Upper lobe of left lung (tissue), 6 donors: ENCODE measurements around the gene USP32. TPM values are rescaled to one million over a fixed set of nuclear protein-coding genes. Genes with fewer than 3 reads are reported as not detected.
"Not testable (repeated sequence)": the region's sequence is repeated elsewhere in the genome, so short reads cannot be mapped to it uniquely, and the experiment has no call there.

Source experiments
- ATAC-seq, 2 donors: fragments of 200-7000 bp; cut with Tn5 transposase; one replicate each; pipeline ENCODE4 v1.9.1; 2022; ENCODE audit warnings: mild to moderate bottlenecking in 2 of 2, moderate library complexity in 2 of 2; ENCODE audit not compliant: low FRiP score in 2 of 2
- DNase-seq, 2 donors: peaks; one replicate each; pipeline ENCODE4 v3.0.0-alpha.2; 2019 to 2020
- H3K27ac ChIP-seq, 4 donors: fragments of 200-600 bp; sonication (generic); one replicate each; pipeline ENCODE4 v1.5.1; 2016 to 2019
- H3K27me3 ChIP-seq, 4 donors: fragments of 200-600 bp; sonication (generic); one replicate each; pipeline ENCODE4 v1.5.1; 2017 to 2019
- H3K36me3 ChIP-seq, 4 donors: fragments of 200-600 bp; sonication (generic); one replicate each; pipeline ENCODE4 v1.5.1; 2016 to 2019
- H3K4me1 ChIP-seq, 4 donors: fragments of 200-600 bp; sonication (generic); one replicate each; pipeline ENCODE4 v1.5.1; 2018 to 2019
- H3K4me3 ChIP-seq, 4 donors: fragments of 200-600 bp; sonication (generic); one replicate each; pipeline ENCODE4 v1.5.1; 2017 to 2019; ENCODE audit warnings: mild to moderate bottlenecking in 2 of 4, moderate library complexity in 1 of 4
- H3K9me3 ChIP-seq, 4 donors: fragments of 200-600 bp; sonication (generic); one replicate each; pipeline ENCODE4 v1.5.1; 2018 to 2019
- CTCF ChIP-seq, 6 experiments: fragments of 450-650 bp in 4 of 6; fragments of 200-600 bp in 2 of 6; sonication (generic) in 2 of 6; IDR thresholded peaks; one replicate each; pipeline ENCODE4 v1.5.1; 2016 to 2019; ENCODE audit warnings: antibody characterized with exemption in 6 of 6
- EP300 ChIP-seq, 4 donors: sonication (generic); formaldehyde crosslinking; IDR thresholded peaks; one replicate each; pipeline ENCODE4 v1.5.1; 2017; ENCODE audit warnings: antibody characterized with exemption in 4 of 4, control low read depth in 2 of 4
- POLR2A ChIP-seq, 4 donors: fragments of 450-650 bp; IDR thresholded peaks; one replicate each; pipeline ENCODE4 v1.5.1; 2016 to 2017; ENCODE audit warnings: antibody characterized with exemption in 4 of 4, mild to moderate bottlenecking in 2 of 4
- POLR2AphosphoS5 ChIP-seq, 2 donors: sonication (generic); formaldehyde crosslinking; IDR thresholded peaks; one replicate each; pipeline ENCODE4 v1.5.1; 2017; ENCODE audit warnings: antibody characterized with exemption in 2 of 2
- WGBS, 2 donors: methylation state at CpG; one replicate each; pipeline ENCODE4 v1.1.5; 2017 to 2018; 5-methylcytosine and 5-hydroxymethylcytosine counted together
- total RNA-seq, 6 donors: library from RNA; depleted of rRNA in 4 of 6; stranded (reverse); fragments of >200 nt in 4 of 6; gene quantifications; one replicate each; pipeline versions ENCODE4 v1.1.0 to v1.2.1, GENCODE V29; 2016 to 2021
- donor health status: DM: no; HTN: no; CAD: no; lungs with moderate emphysema.
- donor health status: DM: no; HTN: yes; CAD: no; lungs with severe emphysema.

Gene USP32
- total RNA-seq, 6 donors from 2014 or later: 69.5 to 115 (median 86.3) TPM

- Histone ChIP-seq H3K27me3 (no peaks in the 10 kb centered on the region), H3K36me3 (no peaks in the 10 kb centered on the region), H3K4me3 (no peak overlapping the region), H3K4me1 (peaks cover 0 to 9% (median 0%) of the 10 kb centered on the region in 4 donors), H3K27ac (no peak overlapping the region), H3K9me3 (no peaks in the 10 kb centered on the region)
- no peak for TF ChIP-seq POLR2AphosphoS5 (IDR thresholded peaks at IDR 0.05)
- peak; percentile 77 to 94 (median 90) for TF ChIP-seq CTCF (IDR thresholded peaks at IDR 0.05)
- DNase-seq: peak in 1 of 2 donors; percentile 70
- ATAC-seq: peak; percentile 94
- 76 to 78% methylated on average over 28 of the region's 28 CpGs for WGBS, 2 donors
These were observed 43.6 kb upstream of the USP32 start for GRCh38 chr17:60435244-60436167.

- ATAC-seq, H3K9me3 ChIP-seq, H3K4me1 ChIP-seq, H3K36me3 ChIP-seq, H3K27me3 ChIP-seq, H3K4me3 ChIP-seq, H3K27ac ChIP-seq, DNase-seq: not testable (repeated sequence)
- 90 to 97% methylated on average over 4 of the region's 4 CpGs for WGBS, 2 donors
These were observed 41.4 kb upstream of the USP32 start for GRCh38 chr17:60433021-60433997.

GRCh38 chr17:60430561-60430960, 38.6 kb upstream of the USP32 start:
- ATAC-seq: not testable (repeated sequence)
- 94 to 95% methylated on average over 7 of the region's 7 CpGs for WGBS, 2 donors

GRCh38 chr17:60428491-60428890, 36.6 kb upstream of the USP32 start:
- not testable (repeated sequence) for H3K9me3 ChIP-seq, H3K4me1 ChIP-seq
- 87% methylated on average over 6 of the region's 6 CpGs for WGBS, 2 donors

More at GRCh38 chr17:60430561-60430960, 38.6 kb upstream of the USP32 start:
- H3K27me3 ChIP-seq, H3K27ac ChIP-seq, DNase-seq, H3K4me3 ChIP-seq, H3K36me3 ChIP-seq, H3K4me1 ChIP-seq, H3K9me3 ChIP-seq: not testable (repeated sequence)

GRCh38 chr17:60426596-60426995, 34.7 kb upstream of the USP32 start:
- no peaks in the 10 kb centered on the region for H3K36me3 ChIP-seq
- DNase-seq (peak in 1 of 2 donors; percentile 34), ATAC-seq (peak in 1 of 2 donors; percentile 6)
- H3K4me1 ChIP-seq: peaks cover 0 to 4% (median under 1%) of the 10 kb centered on the region in 4 donors
- no peak overlapping the region for H3K4me3 ChIP-seq
- WGBS, 2 donors: 92 to 94% methylated on average over 6 of the region's 10 CpGs
- H3K27me3 ChIP-seq: no peaks in the 10 kb centered on the region
- H3K9me3 ChIP-seq: no peaks in the 10 kb centered on the region
- no peak for TF ChIP-seq POLR2AphosphoS5 (IDR thresholded peaks at IDR 0.05)
- no peak for TF ChIP-seq CTCF (IDR thresholded peaks at IDR 0.05)
- TF ChIP-seq POLR2A (IDR thresholded peaks at IDR 0.05): no peak
- TF ChIP-seq EP300 (IDR thresholded peaks at IDR 0.05): no peak
- no peak overlapping the region for H3K27ac ChIP-seq

More at GRCh38 chr17:60428491-60428890, 36.6 kb upstream of the USP32 start:
- DNase-seq, H3K27ac ChIP-seq, H3K36me3 ChIP-seq, ATAC-seq, H3K4me3 ChIP-seq, H3K27me3 ChIP-seq: not testable (repeated sequence)

- no peaks in the 10 kb centered on the region for H3K36me3 ChIP-seq
- WGBS, 2 donors: 93% methylated on average over 3 to 6 of the region's 6 CpGs
- no peaks in the 10 kb centered on the region for H3K9me3 ChIP-seq
- no peak for TF ChIP-seq POLR2AphosphoS5 (IDR thresholded peaks at IDR 0.05)
- no peak for TF ChIP-seq EP300 (IDR thresholded peaks at IDR 0.05)
- no peak for TF ChIP-seq CTCF (IDR thresholded peaks at IDR 0.05)
- TF ChIP-seq POLR2A (IDR thresholded peaks at IDR 0.05): no peak
- H3K27me3 ChIP-seq: no peaks in the 10 kb centered on the region
- no peak overlapping the region for H3K27ac ChIP-seq
- no peak overlapping the region for H3K4me3 ChIP-seq
- DNase-seq: no peak
- H3K4me1 ChIP-seq: peaks cover 0 to 9% (median 4%) of the 10 kb centered on the region in 4 donors
- ATAC-seq: no peak
These were observed 33.7 kb upstream of the USP32 start for GRCh38 chr17:60425626-60426025.
